Cardiac muscle cell (in vitro differentiated cells and primary cell): Measurements from ENCODE around the gene ANGPT4. TPM values are rescaled to one million over a fixed set of nuclear protein-coding genes. Genes with fewer than 3 reads are reported as not detected.

Experiments used
- DNase-seq, 2 donors: peaks; one replicate each; pipeline versions ENCODE4 v3.0.0 to v3.0.0-alpha.2; 2010 to 2017; ENCODE audit warnings: low read depth in 1 of 2, low spot score in 1 of 2
- H3K27ac ChIP-seq: fragments of 200-600 bp; sonication (generic); 2 replicates; pipeline ENCODE4 v1.5.1; 2016
- H3K27me3 ChIP-seq: fragments of 200-600 bp; sonication (generic); 2 replicates; pipeline ENCODE4 v1.6.0; 2016; ENCODE audit warnings: control low read depth
- H3K36me3 ChIP-seq: fragments of 200-600 bp; sonication (generic); 2 replicates; pipeline ENCODE4 v1.5.1; 2016; ENCODE audit warnings: control low read depth
- H3K4me1 ChIP-seq: fragments of 200-600 bp; sonication (generic); 2 replicates; pipeline ENCODE4 v1.8.1; 2017; ENCODE audit warnings: low read depth, mild to moderate bottlenecking, mixed run types
- H3K4me3 ChIP-seq: fragments of 200-600 bp; sonication (generic); 2 replicates; pipeline ENCODE4 v1.5.1; 2016; ENCODE audit warnings: mild to moderate bottlenecking
- H3K9me3 ChIP-seq: fragments of 200-600 bp; sonication (generic); 2 replicates; pipeline ENCODE4 v1.5.1; 2017; ENCODE audit warnings: low read depth, mild to moderate bottlenecking, control low read depth
- CTCF ChIP-seq: IDR thresholded peaks from 2 replicates; pipeline ENCODE4 v1.5.1; 2012; ENCODE audit warnings: low read depth, mild to moderate bottlenecking, low read length
- polyA plus RNA-seq: library from polyadenylated mRNA; unstranded; fragments of >200 nt; fragmentation: Nextera tagmentation; extraction: Ambion mirVana; gene quantifications from 2 replicates; pipeline ENCODE4 v1.2.1, GENCODE V29; 2016
- total RNA-seq: library from RNA; depleted of rRNA; stranded (reverse); fragments of >200 nt; gene quantifications from 2 replicates; pipeline ENCODE4 v1.2.3, GENCODE V29; 2016

Gene ANGPT4
- total and polyA plus RNA-seq, 2 experiments from 2014 or later = 0.15 to 0.80 TPM

GRCh38 chr20:840858-841567 is 75.1 kb downstream of the ANGPT4 start:
- no peak for DNase-seq
- H3K27ac ChIP-seq = no peak overlapping the region
- no peak for TF ChIP-seq CTCF
- H3K36me3 ChIP-seq = no peaks in the 10 kb centered on the region
- H3K9me3 ChIP-seq = no peaks in the 10 kb centered on the region
- peaks cover 26% of the 10 kb centered on the region for H3K4me1 ChIP-seq
- H3K27me3 ChIP-seq = no peaks in the 10 kb centered on the region
- H3K4me3 ChIP-seq = peak overlapping the region; percentile 47

- H3K4me1 ChIP-seq = peaks cover 32% of the 10 kb centered on the region
- H3K27me3 ChIP-seq = no peaks in the 10 kb centered on the region
- no peaks in the 10 kb centered on the region for H3K9me3 ChIP-seq
- H3K4me3 ChIP-seq = no peak overlapping the region
- no peak for TF ChIP-seq CTCF
- H3K36me3 ChIP-seq = no peaks in the 10 kb centered on the region
- H3K27ac ChIP-seq = no peak overlapping the region
- no peak for DNase-seq
Observed at GRCh38 chr20:840503-840857, 75.7 kb downstream of the ANGPT4 start.

- TF ChIP-seq CTCF = no peak
- peaks cover 40% of the 10 kb centered on the region for H3K4me1 ChIP-seq
Observed at GRCh38 chr20:839626-840025, 76.5 kb downstream of the ANGPT4 start.

GRCh38 chr20:839015-839414 is 77.1 kb downstream of the ANGPT4 start:
- TF ChIP-seq CTCF = no peak
- DNase-seq = no peak
- peaks cover 41% of the 10 kb centered on the region for H3K4me1 ChIP-seq
- H3K27me3 ChIP-seq = no peaks in the 10 kb centered on the region
- no peak overlapping the region for H3K27ac ChIP-seq
- H3K36me3 ChIP-seq = no peaks in the 10 kb centered on the region
- H3K9me3 ChIP-seq = no peaks in the 10 kb centered on the region
- H3K4me3 ChIP-seq = no peak overlapping the region

More at GRCh38 chr20:839626-840025, 76.5 kb downstream of the ANGPT4 start:
- Histone ChIP-seq H3K4me3 (no peak overlapping the region), H3K27ac (no peak overlapping the region), H3K36me3 (no peaks in the 10 kb centered on the region), H3K9me3 (no peaks in the 10 kb centered on the region), H3K27me3 (no peaks in the 10 kb centered on the region)
- no peak for DNase-seq

GRCh38 chr20:836190-836589 is 79.9 kb downstream of the ANGPT4 start:
- no peaks in the 10 kb centered on the region for H3K27me3 ChIP-seq
- H3K36me3 ChIP-seq = no peaks in the 10 kb centered on the region
- no peaks in the 10 kb centered on the region for H3K9me3 ChIP-seq
- no peak for TF ChIP-seq CTCF
- no peak overlapping the region for H3K4me3 ChIP-seq
- peak overlapping the region; percentile 72 for H3K27ac ChIP-seq
- DNase-seq = no peak
- peaks cover 21% of the 10 kb centered on the region for H3K4me1 ChIP-seq
